ENCODE results near the gene SSC4D.
A peak's percentile ranks its signal among the peaks of the same experiment; 100 is the strongest.
"Not testable (repeated sequence)": the region's sequence is repeated elsewhere in the genome, so short reads cannot be mapped to it uniquely, and the experiment has no call there.

Gene SSC4D

DNA sequence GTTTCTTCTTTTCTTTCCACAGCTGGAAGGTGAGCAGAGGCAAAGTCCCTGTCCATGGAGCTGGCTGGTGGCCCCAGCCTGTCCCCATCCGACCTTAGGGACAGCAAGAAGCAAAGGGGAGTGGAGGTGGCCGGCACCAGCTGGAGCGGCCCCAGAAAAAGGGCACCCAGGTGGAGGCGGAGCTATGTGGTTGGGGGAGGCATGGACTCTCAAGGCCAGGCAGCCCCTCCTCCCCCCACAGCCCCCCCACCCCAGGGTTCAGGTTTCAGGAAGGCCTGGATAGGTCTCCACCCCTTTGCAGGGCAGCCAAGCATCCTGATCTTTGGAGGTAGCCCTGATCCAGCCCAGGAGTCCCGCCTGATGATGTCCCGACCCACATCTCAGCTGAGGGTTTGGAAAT lies at the start of gene SSC4D:
Gene SSC4D (minus strand): TSS at position 161 of the 400 bp plus-strand sequence. CDS start 5,258 bp downstream, outside the sequence.
- DNase-seq: peak; percentile 22

DNA sequence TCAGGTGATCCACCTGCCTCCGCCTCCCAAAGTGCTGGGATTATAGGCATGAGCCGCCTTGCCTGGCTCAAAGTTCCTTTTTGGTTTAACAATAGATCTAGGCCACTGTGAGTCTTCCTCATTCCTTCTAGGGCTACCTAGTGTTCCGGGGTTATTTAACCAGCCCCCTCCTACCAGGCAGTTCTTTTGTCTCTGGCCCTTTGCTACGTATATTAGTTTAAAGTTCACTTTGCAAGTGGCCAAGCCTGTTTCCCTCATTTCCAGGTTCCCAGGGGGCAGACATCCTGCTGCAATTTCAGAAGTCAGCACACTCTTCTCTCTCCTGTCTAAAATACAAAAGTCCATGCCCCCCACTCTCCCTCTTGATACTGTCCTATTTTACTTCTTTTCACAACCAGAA lies 49.0 kb upstream of the SSC4D start:
- not testable (repeated sequence) for DNase-seq

DNA sequence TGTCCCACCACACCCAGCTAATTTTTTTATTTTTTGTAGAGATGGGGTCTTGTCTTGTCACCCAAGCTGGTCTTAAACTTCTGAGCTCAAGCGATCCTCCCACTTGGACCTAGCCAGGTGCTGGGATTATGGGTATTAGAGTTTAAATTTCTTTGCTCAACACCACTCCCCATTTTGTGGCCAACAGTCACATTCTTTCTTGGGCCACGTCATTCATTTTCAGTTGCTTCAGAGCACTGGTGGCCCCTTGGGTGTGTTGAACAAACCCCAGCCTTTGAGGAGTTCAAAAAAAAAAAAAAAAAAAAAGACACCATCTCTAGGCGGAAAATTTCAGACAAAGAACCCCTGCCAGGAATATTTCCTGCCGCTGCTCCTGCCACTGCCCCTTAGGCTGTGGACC lies 47.5 kb upstream of the SSC4D start:
- DNase-seq: not testable (repeated sequence)

DNA sequence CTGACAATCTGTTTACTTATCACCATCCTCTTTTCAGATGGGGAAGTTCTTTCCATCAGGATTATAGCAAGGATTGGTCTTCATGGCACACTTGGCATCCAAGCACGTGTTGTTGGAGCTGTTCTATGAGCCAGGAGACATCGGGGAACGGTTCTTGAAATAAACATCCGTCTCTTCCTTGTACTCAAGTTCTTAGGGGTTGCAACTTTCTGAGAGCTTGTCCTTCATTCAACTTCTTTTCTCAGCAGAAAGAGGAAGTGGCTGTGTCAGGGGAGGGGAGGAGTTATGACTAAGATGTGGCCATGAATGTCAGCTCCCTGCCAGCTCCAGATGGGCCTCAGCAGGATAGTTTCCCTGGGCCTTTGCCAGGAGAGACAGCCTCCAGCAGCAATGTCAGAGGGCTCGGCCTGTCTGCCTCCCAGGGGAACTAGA lies 36.1 kb upstream of the SSC4D start:
- DNase-seq: not testable (repeated sequence)

DNA sequence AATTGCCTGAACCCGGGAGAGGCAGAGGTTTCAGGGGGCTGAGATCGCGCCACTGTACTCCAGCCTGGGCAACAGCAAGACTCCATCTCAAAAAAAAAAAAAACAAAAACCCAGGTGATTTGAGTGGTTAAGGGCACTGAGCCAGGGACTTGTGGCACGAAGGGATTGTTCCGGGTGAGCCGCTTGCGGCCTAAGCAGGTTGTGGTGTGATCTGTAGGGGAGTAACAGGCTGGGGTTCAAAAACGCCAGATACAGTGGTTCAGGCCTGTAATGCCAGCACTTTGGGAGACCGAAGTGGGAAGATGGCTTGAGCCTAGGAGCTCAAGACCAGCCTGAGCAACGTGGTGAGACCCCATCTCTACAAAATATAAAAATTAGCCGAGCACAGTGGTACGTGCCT lies 34.3 kb upstream of the SSC4D start:
- peak; percentile 23 for DNase-seq

DNA sequence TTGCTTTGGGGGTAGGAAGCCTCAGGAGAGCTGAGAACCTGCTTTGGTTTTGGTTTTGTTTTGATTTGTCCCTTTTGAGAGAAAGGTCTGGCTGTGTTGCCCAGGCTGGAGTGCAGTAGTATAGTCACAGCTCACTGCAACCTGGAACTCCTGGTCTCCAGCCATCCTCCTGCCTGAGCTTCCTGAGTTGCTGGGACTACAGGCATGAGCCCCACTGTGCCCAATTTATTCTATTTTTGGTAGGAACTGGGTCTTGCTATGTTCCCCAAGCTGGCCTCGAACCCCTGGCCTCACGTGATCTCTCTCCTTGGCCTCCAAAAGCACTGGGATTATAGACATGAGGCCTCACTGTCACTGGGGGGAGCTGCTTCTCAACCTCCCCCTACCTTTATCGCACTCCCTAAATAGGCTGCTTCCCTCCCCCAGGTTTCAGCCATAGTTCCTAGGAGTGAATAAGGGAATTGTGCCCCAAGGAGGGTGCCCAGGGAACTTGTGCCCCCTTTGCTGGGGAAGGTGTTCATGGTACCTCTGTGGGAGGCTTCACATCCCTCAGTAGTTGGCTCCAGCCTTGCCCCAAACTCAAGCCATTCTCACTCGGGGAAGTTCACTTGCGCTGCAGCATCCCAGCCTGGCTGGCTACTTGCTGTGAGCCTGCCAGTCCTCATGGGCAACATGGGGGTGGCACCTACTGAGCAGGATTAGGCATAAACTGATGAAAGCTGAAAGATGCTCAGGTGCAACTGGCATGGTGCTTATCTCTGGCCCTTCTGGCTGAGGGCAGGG lies 33.4 kb upstream of the SSC4D start:
- not testable (repeated sequence) for DNase-seq

DNA sequence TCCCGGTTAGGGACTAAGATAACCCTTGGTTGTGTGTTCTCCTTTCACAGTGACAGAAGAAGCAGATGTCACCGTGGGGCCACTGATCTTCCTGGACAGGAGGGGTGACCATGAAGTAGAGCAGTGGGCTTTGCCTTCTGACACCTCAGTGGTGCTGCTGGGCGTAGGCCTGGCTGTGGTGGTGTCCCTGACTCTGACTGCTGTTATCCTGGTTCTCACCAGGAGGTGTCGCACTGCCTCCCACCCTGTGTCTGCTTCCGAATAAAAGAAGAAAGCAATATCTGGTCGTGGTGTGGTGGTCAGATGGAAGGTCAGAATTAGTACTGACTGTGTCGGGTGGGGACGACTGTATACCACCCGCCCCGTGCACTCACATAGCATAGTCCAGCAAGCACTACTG lies 32.3 kb upstream of the SSC4D start:
- not testable (repeated sequence) for DNase-seq

DNA sequence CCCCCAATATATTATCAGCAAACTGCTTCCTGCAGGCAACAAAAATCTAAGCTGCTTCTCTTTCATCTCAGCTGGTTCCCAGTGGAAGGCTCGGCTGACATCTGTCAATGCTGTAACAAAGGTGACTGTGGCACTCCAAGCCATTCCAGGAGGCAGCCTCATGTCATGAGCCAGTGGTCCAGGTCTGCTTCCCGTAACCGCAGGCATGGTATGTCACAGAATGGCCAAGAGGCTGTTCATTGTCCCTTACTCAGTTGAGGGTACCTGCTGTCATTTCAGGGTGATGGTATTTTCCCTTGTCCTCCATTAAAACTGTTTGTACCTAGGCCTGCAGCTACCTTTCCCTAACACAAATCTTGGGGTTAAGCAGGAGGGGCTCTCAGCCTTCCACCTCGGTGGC lies 30.9 kb upstream of the SSC4D start:
- not testable (repeated sequence) for DNase-seq

DNA sequence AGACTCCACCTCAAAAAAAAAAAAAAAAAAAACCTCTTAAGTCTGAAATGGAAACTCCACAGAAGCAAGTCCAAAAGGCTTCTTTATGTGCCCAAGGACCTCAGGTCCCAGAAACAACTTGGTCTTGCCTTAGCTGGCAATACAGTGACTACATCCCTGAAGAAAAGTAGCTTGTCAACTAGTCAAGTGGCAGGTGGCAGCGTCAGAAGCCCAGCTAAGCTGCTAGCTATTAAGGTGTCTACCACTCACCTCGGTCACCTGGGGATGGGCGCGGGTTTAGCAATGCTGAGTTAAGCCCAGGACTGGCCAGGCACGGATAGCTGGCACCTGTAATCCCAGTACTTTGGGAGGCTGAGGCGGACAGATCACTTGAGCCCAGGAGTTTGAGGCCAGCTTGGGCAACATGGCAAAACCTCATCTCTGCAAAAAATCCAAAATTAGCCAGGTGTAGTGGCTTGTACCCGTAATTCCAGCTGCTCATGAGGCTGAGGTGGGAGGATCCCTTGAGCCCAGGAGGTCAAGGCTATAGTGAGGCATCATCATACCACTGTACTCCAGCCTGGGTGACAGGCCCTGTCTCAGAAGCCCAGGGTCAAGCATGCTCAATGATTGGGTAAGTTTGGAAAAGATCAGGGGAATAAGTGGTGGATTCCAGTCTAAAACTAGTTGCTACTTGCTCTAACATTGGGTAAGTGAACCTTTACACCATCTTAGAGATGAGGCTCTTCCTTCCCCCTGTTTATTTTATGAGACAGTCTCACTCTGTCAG lies 29.8 kb upstream of the SSC4D start:
- DNase-seq: not testable (repeated sequence)

DNA sequence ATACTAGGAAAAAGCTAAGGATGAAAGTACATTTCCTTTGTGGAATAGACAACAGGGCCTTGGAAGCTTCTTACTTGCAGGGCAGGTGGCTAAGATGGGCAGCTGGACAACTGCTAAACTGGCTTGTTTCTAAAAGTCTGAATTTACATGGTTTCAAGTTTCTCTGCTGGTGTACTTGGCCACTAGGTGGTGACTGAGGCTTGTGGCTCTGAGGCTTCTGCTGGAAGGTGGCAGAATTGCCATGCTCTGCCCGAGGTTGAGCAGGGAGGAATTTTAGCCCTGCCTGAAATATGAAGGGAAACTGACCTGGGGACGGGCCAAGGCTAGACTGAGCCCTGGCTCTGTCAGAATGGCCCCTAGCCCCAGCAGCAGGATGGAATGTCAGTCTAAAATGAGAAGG lies 28.4 kb upstream of the SSC4D start:
- DNase-seq: peak; percentile 43

DNA sequence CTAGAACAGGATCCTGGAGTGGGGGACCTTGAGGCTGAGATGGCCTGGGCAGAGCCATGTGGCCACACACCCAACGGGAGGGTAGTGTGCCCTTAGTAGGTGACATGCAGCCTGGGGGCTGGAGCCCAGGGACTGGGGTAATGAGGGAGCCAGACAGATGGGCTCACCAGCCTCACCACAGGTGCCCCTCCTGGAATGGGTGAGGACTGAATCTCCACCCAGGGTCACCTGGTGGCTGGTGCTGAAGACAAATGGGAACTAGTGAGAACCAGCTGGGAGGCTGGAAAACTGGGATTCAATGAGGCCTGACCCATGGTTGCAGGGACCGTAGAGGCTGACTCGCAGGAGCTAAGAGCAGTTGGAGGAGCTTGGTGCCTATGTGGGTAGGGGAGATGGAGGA lies 21.3 kb upstream of the SSC4D start:
- DNase-seq: no peak

DNA sequence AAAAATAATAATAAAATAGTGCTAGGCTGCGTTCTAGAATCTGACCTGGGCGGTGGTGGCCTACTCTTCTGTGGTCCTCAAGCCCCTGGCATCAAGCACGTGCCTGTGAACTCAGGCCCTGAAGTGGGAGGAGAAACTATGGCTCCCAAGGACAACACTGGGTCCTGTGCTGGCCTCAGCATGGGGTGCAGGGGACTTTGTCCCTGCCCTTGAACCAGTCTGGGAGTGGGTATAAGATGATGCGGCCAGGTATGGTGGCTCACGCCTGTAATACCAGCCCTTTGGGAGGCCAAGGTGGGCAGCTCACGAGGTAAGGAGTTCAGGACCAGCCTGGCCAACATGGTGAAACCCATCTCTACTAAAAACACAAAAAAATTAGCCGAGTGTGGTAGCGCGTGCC lies 20.7 kb upstream of the SSC4D start:
- no peak for DNase-seq

DNA sequence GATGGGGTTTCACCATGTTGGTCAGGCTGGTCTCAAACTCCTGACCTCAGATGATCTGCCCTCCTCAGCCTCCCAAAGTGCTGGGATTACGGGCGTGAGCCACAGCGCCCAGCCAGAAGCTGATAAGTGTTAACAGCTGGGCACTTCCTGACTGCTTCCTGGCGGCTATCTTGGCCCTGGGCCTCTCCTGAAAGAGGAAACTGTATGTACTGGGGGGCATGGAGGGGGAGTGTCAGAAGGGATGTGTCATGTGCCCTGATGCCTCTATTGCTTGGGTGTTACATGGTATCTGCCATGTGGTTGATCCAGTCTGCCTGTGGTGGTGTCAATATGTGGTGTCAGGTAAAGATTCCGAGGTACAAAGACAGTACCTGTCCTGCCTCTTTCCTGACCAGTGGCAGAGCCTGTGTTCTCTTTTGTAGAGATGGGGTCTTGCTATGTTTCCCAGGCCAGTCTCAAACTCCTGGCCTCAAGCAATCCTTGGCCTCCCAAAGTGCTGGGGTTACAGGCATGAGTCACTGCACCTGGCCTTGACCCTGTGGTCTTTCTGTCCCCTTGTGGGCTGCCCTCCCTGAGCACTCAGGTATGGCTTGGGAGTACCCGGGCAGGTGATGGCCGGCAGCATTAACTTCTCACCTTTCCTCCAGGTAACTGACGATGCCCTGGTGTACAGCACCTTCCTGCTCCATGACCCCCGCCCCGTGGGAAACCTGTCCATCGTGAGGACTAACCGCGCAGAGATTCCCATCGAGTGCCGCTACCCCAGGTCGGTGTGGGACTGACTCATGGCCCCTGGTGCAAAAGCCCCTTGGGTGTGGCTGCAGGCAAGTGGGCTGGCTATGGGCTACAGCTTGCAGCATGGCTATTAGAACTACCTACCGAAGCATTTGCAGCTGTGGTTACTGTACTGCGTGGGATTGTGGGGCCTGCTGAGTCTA lies 19.6 kb upstream of the SSC4D start:
- DNase-seq: no peak

DNA sequence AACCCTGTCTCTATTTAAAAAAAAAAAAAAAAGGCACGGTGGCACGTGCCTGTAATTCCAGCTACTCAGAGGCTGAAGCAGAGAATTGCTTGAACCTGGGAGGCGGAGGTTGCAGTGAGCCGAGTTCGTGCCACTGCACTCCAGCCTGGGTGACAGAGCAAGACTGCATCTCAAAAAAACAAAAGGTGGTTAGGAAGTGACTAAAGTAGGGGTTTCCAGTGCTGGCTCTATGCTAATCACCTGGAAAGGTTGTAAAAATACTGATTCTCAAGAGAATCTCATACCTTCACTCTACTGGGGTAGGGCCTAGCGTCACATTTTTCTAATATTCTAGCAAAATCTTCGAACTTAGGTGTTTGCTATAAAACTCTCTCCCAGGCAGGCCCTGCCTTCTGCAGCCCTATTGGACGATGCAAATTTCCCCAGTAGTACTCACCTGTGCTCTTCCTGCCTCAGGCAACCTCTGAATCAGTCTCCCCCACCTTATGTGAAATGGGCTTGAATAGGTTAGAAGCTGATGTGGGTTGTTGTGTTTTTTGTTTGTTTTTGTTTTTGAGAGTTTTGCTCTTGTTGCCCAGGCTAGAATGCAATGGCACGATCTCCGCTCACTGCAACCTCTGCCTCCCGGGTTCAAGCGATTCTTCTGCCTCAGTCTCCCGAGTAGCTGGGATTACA lies 18.8 kb upstream of the SSC4D start:
- DNase-seq: no peak

DNA sequence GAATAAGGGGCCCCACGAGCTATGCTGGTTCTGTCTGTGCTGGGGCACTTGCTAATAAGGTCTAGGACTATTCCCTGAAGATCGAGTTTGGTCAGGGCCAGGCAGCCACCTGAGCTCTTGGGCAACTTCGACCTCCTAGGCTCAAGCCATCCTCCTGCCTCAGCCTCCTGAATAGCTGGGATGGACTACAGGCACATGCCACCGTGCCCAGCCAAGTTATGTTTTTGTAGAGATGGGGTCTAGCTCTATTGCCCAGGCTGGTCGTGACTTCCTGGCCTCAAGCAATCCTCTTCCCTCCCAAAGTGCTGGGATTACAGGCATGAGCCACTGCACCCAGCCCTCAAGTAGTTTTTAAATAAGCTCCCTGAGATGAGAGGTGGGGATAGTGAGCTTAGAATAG lies 18.1 kb upstream of the SSC4D start:
- DNase-seq: no peak

DNA sequence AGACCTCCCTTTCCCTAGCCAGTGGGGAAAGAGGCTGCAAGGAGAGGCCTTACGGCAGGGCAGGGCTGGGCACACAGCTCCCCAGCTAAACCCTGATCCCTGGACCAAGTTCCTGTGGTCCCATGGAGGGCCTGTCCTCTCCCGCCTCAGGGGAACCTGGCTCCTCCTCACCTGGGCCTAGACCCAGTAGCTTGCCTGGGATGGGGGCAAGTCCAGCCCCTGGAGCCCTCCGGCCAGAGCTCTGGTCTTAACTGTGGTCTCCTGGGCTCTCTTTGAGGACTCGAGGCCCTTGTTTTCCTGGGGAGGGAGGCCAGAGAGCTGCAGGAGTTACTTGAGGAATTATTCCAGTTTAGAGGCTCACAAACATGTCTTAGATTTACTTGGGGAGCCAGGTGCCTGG lies 16.7 kb upstream of the SSC4D start:
- DNase-seq: no peak

DNA sequence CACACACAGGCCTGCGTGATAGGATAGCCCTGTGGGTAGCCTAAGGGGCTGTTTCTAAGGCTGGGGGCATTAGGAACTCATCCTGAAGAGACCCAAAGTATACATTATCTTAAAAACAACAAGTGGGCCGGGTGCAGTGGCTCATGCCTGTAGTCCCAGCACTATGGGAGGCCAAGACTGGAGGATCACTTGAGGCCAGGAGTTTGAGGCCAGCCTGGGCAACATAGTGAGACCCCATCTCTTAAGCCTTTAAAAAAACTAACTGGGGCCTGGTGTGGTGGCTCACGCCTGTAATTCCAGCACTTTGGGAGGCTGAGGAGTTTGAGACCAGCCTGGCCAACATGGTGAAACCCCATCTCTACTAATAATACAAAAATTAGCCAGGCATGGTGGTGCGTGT lies 16.1 kb upstream of the SSC4D start:
- not testable (repeated sequence) for DNase-seq

DNA sequence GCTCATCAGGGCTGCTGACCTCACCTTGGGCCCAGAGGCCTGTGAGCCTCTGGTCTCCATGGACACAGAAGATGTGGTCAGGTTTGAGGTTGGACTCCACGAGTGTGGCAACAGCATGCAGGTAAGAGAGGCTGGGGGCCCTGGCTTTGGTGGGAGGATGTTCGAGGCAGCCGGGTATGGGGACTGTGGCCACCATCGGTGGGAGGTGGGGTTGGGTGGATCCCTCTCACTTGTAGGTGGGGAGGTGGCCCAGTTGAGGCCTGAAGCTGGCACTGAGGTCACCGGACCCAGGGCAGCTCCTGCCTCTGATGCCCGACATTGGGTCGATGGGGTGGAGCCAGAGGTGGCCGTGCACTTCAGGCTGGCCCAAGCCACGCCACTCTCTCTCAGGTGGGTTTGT lies 15.7 kb upstream of the SSC4D start:
- no peak for DNase-seq

DNA sequence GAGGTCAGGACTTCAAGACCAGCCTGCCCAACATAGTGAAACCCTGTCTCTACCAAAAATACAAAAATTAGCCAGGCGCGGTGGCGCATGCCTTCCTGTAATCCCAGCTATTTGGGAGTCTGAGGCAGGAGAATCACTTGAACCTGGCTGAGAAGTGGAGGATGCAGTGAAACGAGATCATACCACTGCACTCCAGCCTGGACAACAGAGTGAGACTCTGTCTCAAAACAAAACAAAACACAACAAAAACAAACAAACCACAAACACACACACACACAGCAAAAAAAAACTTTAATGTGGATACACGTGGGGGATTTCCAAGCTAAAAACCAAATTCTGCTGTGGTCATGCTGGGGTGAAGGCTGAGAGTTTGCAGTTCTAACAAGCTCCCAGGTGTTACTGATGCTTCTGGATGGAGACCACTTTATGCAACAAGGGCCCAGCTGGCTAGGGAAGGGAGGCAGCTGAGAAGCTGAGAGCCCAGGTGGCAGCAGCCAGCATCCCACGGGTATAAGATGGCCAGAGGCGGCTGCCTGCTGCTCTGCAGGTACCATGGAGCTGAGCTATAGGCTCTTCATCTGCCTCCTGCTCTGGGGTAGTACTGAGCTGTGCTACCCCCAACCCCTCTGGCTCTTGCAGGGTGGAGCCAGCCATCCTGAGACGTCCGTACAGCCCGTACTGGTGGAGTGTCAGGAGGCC lies 15.1 kb upstream of the SSC4D start, which contains the start of gene ZP3:
Gene ZP3 (plus strand): TSS at position 538 of the 699 bp plus-strand sequence. CDS start 15 bp downstream, at position 553.
- DNase-seq: no peak

DNA sequence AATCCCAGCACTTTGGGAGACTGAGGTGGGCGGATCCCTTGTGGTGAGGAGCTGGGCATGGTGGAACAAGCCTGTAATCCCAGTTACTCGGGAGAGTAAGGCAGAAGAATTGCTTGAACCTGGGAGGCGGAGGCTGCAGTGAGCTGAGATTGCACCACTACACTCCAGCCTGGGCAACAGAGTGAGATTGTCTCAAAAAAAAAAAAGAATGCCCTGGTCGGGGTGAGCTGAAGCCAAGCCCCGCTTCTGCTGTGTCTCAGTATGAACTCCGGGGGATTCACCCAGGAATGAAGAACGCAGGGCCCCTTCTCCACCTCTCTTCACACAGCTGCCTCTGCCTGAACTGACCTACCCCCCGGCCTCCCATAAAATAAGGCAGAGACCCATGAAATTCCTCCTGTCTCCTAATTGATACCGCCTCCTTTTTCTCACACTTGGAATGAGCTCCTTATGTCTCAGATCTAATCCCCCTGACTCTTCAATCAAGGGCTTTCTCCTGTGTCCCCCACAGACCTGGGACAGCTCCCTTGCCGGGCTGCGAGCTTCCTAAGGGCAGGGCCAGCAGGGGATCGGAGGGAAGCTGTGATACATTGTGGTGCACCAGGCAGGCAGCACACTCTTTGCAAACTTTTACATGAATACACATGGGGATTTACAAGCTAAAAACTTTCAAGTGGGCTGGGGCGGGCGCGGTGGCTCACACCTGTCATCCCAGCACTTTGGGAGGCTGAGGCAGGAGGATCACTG lies 14.3 kb upstream of the SSC4D start:
- no peak for DNase-seq

DNA sequence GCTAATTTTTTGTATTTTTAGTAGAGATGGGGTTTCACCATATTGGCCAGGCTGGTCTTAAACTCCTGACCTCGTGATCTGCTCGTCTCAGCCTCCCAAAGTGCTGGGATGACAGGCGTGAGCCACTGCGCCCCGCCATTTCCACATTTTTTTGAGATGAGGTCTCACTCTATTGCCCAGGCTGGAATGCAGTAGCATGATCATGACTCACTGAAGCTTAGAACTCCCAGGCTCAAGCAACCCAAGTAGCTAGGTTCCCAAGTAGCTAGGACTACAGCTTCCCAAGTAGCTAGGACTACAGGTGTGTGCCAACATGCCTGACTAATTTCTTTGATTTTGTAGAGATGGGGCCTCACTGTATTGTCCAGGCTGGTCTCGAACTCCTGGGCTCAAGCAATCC lies 11.6 kb upstream of the SSC4D start:
- not testable (repeated sequence) for DNase-seq

All from NCI-H2029 (cell line).